GM19238 (cell line): ENCODE data around the gene PCBD2.
"Not testable (repeated sequence)": the region's sequence is repeated elsewhere in the genome, so short reads cannot be mapped to it uniquely, and the experiment has no call there.

ENCODE experiments used
- DNase-seq: peaks from one replicate; pipeline ENCODE4 v3.0.0; 2011; ENCODE audit warnings: low spot score; ENCODE audit not compliant: insufficient read length

The PCBD2 gene

GRCh38 chr5:134904610-134905245 lies at the start of gene PCBD2:
Gene PCBD2 (plus strand): TSS chr5:134905131. CDS start chr5:134905140, 9 bp downstream.
- DNase-seq, result peak; percentile 84

DNA sequence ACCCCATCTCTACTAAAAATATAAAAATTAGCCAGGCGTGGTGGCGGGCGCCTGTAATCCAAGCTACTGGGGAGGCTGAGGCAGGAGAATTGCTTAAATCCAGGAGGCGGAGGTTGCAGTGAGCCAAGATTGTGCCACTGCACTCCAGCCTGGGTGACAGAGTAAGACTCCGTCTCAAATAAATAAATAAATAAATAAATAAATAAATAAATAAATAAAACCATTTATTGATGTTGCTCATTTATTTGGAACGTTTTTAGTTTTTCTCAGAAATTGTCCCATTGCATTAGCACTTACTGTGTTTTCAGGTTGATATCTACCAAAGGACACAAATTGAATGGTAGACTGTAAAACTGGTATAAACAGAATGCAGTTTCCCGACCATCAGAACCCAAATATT lies 48.5 kb upstream of the PCBD2 start:
- DNase-seq, result not testable (repeated sequence)

- DNase-seq, result no peak
These were observed 47.5 kb upstream of the PCBD2 start for GRCh38 chr5:134857401-134857800.

DNA sequence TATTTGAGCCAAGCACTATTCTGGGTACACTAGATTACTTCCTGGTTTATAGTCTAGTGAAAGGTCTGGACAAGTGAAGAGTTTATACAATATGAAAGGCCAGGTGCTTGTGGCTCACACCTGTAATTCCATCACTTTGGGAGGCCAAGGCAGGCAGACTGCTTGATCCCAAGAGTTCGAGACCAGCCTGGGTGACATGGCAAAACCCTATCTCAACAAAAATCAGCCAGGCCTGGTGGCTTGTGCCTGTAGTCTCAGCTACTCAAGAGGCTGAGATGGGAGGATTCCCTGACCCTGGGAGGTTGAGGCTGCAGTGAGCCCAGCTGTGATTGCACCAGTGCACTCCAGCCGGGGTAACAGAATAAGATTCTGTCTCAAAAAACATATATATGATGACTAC lies 40.2 kb upstream of the PCBD2 start:
- no peak for DNase-seq

- DNase-seq, result no peak
These were observed 31.4 kb upstream of the PCBD2 start for GRCh38 chr5:134873494-134873893.

DNA sequence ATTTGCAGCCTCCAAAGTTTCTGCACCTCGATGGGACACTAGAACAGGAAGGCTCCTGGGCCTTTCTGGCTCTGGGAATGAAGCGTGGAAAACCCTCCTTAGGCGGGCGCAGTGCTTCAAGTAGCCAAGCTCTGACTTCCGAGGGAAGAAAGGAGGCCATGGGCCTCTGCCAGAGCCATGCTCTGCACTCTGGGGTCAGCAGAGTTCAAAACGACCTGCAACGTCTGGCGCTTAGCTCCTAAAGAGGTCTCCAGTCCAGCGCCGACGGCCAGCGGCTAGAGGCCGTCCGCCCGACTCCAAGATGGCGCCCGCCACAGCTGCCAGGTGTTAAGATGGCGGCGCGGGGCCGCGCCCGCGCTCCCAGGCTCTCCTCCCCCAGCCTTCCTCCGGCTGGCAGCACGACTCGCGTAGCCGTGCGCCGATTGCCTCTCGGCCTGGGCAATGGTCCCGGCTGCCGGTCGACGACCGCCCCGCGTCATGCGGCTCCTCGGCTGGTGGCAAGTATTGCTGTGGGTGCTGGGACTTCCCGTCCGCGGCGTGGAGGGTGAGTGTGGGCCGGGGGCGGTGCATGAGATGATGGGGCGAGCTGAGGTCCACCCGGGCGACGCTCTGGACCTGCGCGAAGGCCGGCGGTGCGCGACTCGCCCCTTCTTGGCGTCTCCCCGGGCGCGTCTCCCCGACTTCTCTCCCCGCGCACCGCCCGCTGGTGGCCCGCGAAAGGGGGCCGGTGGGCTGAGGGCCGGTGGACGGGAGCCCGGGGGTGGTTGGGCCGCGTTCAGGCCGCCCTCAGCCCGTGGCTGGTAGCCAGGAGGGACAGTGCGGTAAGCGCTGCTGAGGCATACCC lies 30.7 kb upstream of the PCBD2 start, which contains the start of gene TXNDC15:
TSS of gene TXNDC15 (plus strand) at position 385 of the 844 bp plus-strand sequence. CDS start at position 442, 57 bp downstream.
- peak; percentile 81 for DNase-seq

DNA sequence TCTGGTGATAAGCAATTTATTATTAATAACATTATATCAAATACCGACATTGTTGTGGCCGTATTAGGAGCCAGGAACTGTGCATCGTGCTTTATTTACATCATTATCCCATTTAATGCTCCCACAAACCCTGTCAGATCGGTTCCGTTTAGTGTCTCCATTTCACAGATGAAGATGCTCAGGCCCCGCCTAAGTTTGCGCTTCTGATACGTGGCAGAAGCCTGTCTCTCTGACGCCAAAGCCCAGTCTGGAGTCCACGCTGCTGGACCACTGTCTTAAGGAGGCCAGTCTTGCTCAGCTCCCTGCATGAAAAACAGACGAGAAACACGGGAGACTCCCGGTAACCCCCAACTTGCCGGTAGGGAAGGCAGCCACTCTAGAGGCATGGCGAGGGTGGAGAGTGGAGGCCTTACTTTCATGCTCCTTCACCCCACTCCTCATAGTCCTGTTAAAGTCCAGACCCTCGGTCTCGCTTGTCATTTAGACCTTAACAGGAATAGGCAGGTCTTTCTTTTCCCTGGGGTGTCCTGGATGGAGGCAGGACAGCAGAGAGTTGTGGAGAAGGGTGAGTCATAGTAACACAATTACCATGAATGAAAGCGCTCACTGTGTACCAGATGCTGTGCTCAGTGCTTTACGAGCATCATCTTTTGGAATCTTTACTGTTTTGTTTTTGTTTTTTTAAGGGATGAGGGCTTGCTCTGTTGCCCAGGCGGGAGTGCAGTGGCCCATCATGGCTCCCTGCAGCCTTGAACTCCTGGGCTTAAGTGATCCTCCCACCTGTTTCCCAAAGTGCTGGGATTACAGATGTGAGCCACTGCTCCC lies 29.9 kb upstream of the PCBD2 start:
- peak; percentile 23 for DNase-seq

- peak; percentile 60 for DNase-seq
These were observed 27.8 kb upstream of the PCBD2 start for GRCh38 chr5:134877159-134877558.

- DNase-seq, result no peak
These were observed 26.5 kb upstream of the PCBD2 start for GRCh38 chr5:134878403-134878802.

- no peak for DNase-seq
These were observed 25.5 kb upstream of the PCBD2 start for GRCh38 chr5:134879456-134879855.

DNA sequence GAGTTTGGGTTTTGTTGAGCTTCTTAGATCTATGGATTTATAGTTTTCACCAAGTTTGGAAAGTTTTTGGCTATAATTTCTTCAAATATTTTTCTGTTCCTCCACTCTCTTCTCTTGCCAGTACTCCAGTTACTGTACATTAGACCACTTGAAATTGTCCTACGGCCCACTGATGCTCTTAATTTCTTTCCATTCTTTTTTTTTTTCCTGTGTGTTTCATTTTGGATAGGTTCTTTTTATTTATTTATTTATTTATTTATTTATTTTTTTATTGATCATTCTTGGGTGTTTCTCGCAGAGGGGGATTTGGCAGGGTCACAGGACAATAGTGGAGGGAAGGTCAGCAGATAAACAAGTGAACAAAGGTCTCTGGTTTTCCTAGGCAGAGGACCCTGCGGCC lies 24.0 kb upstream of the PCBD2 start:
- not testable (repeated sequence) for DNase-seq

DNA sequence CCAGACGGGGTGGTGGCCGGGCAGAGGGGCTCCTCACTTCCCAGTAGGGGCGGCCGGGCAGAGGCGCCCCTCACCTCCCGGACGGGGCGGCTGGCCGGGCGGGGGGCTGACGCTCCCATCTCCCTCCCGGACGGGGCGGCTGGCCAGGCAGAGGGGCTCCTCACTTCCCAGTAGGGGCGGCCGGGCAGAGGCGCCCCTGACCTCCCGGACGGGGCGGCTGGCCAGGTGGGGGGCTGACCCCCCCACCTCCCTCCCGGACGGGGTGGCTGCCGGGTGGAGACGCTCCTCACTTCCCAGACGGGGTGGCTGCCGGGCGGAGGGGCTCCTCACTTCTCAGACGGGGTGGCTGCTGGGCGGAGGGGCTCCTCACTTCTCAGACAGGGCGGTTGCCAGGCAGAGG lies 23.2 kb upstream of the PCBD2 start:
- DNase-seq, result not testable (repeated sequence)

GRCh38 chr5:134887593-134888159 lies 17.3 kb upstream of the PCBD2 start:
- no peak for DNase-seq

DNA sequence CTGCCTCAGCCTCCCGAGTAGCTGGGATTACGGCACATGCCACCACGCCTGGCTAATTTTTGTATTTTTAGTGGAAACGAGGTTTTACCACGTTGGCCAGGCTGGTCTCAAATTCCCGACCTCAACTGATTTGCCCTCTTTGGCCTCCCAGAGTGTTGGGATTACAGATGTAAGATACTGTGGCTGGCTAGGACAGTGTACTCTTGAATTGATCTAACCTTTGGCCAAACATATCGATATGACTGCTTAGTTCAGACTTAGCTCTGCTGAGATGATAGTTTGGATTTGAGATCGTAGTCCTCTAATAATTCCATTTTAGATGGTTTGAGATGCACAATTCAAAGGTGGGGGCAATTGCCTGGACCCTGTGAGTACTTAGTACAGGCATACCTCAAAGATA lies 15.6 kb upstream of the PCBD2 start:
- no peak for DNase-seq

DNA sequence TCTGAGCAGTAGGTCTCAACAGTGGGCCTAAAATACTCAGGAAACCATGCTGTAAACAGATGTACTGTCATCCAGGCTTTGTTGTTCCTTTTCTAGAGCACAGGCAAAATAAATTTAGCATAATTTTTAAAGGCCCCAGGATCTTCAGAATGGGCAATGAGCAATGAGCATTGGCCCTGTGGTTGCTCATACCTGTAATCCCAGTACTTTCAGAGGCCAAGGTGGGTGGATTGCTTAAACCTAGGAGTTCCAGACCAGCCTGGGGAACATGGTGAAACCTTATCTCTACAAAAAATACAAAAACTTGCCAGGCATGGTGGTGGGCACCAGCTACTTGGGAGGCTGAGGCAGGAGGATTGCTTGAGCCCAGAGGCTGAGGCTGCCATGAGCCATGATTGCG lies 13.5 kb upstream of the PCBD2 start:
- DNase-seq, result no peak

GRCh38 chr5:134892282-134892681 lies 12.6 kb upstream of the PCBD2 start:
- DNase-seq, result no peak

DNA sequence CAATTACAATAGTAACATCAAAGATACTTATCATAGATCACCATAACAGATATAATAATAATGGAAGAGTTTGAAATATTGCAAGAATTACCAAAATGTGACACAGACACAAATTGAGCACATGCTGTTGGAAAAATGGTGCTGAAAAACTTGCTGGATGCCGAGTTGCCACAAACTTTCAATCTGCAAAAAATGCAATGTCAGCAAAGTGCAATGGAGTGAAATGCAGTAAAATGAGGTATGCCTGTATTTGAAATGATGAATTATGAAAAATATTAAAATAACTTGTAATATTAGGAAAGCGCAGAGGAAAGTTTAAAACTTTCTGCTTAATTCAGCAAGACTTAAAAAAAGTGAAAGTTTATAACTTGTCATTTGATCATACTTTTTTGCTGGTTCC lies 12.0 kb upstream of the PCBD2 start:
- no peak for DNase-seq

DNA sequence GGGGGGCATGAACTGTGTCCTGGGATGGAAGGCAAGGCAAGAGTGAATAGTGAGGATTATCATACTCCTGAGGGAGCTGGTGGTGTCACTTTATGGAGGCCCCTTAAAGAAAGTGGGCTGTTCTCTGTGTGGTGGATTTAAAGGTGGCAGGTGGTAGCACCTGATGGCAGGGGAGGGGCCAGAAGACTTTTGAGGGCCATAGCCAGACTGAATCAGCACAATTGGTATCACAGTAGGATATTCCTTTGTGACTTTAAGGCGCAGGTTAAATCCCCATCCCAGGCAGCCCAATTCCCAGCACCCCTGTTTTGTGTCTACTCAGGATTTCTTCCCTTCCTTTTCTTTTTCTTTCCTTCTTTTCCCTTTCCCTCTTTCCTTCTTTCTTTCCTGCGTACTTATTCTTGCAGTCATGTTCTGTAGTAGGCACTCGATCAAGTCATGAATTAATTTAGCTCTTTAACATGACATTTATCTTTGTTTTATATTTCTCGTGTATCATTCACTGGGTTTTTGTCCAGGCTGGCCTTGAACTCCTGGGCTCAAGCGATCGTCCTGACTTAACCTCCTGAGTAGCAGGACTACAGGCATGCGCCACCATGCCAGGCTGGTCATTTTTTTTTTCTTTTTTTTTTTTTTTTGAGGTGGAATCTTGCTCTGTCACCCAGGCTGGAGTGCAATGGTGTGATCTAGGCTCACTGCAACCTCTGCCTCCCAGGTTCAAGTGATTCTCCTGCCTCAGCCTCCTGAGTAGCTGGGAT lies 11.0 kb upstream of the PCBD2 start:
- no peak for DNase-seq

GRCh38 chr5:134902071-134902801 lies 2.7 kb upstream of the PCBD2 start:
- DNase-seq, result peak; percentile 19
